IPS-NIHi7 (cell line): ENCODE data around the gene PARD3.
"Not testable (repeated sequence)": the region's sequence is repeated elsewhere in the genome, so short reads cannot be mapped to it uniquely, and the experiment has no call there.

Experiments
- DNase-seq: peaks from one replicate; pipeline ENCODE4 v3.0.0; 2012; ENCODE audit warnings: mixed read lengths; ENCODE audit errors: extremely low spot score

PARD3 gene

GRCh38 chr10:34798654-34799053 is 16.4 kb downstream of the PARD3 start:
- no peak for DNase-seq

DNA sequence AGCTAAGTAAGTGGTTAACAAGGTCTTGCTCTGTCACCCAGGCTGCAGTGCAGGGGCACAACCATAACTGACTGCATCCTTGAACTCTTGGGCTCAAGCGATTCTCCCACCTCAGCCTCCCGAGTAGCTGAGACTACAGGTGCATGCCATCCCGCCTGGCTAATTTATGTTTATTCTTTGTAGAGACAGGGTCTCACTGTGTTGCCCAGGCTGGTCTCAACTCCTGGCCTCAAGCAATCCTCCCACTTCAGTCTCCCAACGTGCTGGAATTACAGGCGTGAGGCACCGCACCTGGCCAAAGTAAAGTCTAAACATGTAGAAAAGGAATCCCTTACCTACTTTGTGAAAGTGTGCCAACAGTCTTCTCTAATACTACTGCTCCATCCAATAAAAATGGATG is 17.9 kb downstream of the PARD3 start:
- DNase-seq, result no peak

GRCh38 chr10:34796133-34796532 is 19.0 kb downstream of the PARD3 start:
- no peak for DNase-seq

DNA sequence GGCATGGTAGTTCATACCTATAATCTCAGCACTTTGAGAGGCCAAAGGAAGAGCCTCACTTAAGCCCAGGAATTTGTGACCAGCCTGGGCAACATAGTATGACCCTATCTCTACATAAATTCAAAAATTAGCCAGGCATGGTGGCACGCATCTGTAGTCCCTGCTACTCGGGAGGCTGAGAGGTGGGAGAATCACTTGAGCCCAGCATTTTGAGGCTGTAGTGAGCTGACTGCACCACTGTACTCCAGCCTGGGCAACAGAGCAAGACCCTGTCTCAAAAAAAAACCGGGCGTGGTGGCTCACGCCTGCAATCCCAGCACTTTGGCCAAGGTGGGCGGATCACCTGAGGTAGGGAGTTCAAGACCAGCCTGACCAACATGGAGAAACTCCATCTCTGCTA is 19.8 kb downstream of the PARD3 start:
- no peak for DNase-seq

GRCh38 chr10:34794835-34795234 is 20.3 kb downstream of the PARD3 start:
- no peak for DNase-seq

DNA sequence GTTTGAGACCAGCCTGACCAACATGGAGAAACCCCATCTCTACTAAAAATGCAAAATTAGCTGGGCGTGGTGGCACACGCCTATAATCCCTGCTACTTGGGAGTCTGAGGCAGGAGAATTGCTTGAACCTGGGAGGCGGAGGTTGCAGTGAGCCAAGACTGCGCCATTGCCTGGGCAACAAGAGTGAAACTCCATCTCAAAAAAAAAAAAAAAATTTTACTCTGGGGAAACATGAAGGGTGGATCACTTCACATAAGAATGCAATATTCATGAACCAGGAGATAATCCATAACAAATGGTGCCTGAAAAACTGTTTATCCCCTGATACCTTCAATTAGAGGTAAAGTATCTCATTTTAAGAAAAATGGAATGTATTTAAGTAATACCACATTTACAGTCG is 21.5 kb downstream of the PARD3 start:
- not testable (repeated sequence) for DNase-seq

- no peak for DNase-seq
Observed at GRCh38 chr10:34792881-34793280, 22.2 kb downstream of the PARD3 start.

GRCh38 chr10:34791947-34792346 is 23.1 kb downstream of the PARD3 start:
- DNase-seq, result no peak

GRCh38 chr10:34791228-34791627 is 23.9 kb downstream of the PARD3 start:
- DNase-seq, result no peak

- DNase-seq, result no peak
Observed at GRCh38 chr10:34789966-34790506, 25.1 kb downstream of the PARD3 start.

DNA sequence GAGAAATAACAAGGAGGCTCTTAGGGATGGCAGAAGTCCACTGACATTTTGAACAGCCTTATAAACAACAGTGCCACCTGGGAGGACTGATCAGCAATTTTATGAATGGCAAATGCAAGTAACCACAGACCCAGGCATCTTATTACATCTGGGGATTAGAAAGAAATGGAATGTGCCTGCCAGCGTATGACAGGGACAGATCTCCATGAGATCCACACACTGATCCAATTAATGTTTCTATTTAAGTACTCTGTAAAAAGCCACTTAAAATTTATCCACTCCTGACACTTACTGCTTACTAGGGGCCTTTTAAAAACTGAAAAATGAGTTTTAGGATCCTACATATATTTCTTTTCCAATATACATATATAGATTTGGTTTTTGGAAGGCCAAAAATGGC is 28.6 kb downstream of the PARD3 start:
- DNase-seq, result no peak

- no peak for DNase-seq
Observed at GRCh38 chr10:34781711-34782110, 33.4 kb downstream of the PARD3 start.

DNA sequence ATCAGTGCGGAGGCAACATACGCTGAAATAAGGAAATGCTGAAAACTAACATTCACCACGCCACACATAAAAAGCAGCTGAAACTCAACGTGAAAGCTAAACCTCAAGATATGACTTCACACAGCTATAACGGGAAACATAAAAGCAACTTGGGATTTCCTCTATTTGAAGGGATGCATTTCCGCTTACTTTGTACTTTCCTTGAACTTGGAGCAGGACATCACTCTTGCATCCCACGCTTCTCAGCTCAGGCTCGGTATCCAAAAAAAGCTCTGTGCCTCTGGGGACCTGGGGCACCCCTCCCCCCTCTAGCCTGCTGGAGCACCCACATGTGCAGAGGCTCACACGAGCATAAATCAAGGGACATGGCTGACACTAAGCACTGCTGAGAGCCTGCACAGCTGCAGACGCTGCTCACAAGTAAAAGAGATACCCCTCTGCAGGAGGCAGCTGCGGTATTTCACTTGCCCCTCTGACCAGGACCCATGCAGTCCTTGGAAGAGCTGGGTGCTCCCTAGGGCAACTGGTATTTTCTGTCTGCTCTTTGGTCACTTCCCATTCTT is 34.2 kb downstream of the PARD3 start:
- DNase-seq, result no peak

GRCh38 chr10:34778237-34778636 is 36.9 kb downstream of the PARD3 start:
- no peak for DNase-seq

DNA sequence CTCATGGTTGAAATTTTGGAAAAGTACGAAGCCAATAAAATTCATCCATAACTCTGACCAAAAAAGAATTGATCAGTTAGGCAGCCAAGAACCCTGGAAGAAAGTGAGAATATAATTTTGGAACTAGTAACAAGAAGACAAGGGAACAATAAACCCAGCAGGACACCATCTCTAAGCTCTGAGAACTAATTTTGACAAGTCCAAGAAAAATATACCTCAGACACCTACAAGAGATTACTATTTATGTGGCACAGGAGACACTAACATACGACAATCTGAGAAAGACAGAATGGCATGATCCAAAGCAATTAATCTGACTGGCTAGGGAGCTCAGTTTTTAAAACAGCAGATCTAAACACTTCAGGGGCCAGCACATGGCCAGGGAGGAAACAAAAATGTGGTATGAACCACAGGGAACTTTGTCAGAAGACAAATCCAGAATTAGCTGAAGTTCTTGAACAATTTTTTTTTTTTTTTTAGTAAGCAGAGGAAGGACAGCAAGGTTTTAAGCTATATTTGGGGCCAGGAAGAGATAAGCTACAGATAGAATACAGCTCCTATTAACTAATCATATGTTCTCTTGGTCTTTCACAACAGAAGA is 38.9 kb downstream of the PARD3 start:
- DNase-seq, result no peak

DNA sequence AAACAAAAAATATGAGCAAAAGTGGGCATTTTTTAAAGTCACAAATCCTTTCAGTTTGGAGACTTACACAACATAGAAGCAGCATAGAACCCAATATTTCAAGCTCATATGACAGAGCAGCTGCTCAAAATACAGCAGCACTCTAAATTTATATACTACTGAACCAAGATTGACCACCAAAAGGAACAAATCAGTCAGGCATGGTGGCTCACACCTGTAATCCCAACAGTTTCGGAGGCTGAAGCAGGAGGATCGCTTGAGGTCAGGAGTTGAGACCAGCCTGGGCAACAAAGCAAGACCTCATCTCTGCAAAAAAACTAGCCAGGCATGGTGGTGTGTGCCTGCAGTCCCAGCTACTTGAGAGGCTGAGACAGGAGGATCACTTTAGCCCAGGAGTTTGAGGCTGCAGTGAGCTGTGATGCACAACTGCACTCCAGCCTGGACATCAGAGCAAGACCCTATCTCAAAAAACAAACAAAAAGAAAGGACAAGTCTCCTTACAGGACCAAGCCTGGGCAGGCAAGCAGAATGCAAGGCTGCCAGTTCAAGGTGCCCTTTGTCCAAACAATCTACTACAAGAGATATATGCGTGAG is 40.0 kb downstream of the PARD3 start:
- DNase-seq, result no peak

DNA sequence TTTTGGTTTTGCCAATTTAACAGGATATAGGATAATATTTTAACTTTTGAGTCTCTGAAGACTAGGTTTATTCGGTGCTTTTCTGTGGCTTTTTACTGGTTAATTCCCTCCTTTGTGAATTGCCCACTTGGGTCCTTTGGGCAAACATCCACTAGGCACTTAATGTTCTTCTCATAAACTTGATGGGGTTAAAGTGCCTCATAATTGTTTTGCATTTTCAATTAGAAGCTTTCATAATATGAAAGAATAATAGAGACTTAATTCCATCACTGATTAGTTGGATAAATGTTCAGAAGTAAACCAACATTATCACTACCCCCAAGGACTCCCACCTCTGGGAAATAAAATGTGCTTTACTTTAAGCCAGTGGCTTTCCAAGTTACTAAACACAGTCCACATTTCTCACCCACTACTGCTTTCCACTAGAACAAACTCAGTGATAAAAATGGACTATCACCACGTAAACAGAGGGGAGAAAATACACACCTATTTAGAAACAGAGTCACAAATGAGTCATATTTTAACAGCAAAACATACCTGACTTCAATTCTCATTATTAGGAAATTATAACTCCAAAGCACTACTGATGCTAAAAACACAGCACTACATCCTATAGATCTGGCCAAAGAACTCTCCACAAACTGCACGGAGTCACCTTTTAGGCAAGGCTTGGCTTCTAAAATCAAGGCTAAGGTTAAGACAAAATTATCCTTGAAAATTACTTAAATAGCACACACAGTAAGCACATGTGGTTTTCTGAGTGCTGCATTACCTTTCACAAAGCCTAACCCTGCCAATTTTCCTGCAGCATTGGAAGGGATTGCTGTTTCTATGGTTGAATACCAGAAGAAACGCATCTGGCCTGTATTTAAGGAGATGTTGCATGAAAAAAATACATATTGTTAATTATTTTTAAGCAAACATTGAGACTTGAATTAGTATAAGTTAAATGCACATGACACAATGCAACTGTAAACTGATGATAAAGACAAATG is 41.2 kb downstream of the PARD3 start:
- no peak for DNase-seq

DNA sequence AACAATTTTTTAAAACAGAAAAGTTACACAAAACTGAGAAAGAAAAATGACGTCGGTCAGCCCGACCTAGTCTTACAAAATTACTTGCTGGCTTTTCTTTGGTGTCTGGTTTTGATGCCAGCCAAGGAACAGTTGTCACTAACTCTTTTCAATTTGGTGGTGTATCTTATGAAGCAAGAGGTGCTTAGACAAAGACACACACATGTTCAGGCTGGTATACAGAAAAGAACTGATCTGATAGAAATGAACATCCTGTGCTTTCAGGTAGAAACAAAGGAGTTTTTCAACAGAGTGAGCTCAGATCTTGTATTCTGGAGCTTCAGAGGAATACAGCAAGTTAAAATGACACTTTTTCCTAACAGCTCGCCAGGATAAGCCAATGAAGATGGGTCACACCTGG is 43.6 kb downstream of the PARD3 start:
- no peak for DNase-seq

DNA sequence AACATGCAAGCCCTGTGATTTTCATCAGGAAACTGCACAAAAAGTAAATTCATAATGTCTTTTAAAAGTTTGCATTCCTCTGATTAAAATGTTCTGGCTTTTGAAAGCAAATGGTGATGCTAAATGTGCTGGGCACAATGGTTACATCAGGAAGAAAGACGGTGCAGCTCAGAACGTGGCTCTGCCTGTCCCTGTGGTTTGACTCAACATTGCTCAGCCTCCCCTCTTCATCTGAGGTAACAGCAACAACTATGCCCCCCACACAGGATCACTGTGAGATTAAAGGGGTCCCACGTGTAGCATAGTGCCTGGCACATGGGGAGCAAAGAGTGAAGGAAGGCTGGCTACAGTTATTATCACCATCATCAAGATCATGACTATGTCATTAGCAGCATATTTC is 44.0 kb downstream of the PARD3 start:
- DNase-seq, result no peak

DNA sequence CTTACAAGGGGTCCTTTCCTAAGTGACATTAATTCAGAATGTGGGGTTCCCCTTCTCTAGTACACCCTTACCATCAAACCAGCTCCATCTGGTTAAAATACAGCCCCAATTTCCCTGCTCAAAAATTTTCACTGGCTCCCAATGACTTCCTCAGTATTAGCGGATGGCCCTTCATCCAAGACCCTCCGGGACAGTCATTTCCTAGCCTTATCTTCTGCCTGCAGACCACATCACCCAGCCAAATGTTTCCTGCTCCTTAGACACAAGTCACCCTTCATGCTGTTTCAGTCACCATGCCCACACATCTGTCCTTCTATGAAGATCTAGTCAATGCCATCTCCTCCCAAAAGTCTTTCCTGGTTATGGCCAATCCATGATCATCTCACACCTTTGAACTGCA is 45.2 kb downstream of the PARD3 start:
- DNase-seq, result no peak

DNA sequence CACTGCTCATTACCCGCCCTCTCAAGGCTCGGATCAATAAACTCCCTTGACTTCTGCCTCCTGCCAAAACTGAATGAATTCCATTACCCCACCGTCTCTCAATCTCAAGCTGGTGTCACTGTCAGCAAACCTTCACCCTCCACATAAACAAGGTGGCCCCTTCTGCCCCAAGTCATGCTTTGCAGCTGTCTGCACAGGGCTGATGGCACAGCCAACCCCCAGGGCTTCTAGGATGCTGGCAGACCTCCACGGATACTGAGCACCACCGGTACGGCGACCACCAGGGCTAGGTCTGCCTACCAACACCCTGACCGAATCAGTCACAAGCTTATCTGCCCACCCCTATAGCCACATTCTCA is 46.1 kb downstream of the PARD3 start:
- no peak for DNase-seq

- DNase-seq, result no peak
Observed at GRCh38 chr10:34768261-34768971, 46.7 kb downstream of the PARD3 start.
